ENCODE data around the gene NF1. TPM values are rescaled to one million over a fixed set of nuclear protein-coding genes. Genes with fewer than 3 reads are reported as not detected.

NF1 gene
- total and polyA plus RNA-seq, 2 experiments from 2014 or later, result 8.4 to 45.9 TPM

DNA sequence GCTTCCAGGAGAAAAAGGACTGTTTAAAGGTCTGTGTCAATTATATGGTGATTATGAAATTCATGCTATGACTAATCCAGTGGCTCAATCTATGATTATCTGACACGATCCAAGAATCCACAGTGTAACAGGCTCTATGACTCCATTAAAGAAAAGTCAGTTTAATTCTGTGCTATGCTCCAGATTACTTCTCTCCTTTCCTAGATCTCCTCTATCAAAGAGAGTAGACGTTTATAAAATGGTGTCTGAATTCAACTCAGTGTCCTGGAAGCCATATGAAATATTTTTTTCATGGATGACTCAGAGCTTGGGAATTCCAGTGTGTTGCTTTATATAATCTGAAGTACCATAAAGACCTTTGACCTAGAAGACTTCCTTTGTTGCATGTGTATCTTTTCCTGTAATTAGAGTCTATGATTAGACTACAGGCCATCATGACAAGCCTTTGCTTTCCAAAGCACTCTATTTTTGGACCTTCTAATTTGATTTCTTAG lies 27.0 kb upstream of the NF1 start:
- DNase-seq (ENCODE audit: low spot score), result peak; percentile 46
- TF ChIP-seq EZH2 (IDR thresholded peaks at IDR 0.05; ENCODE audit: borderline replicate concordance), result no peak
- TF ChIP-seq, protein P1, sequence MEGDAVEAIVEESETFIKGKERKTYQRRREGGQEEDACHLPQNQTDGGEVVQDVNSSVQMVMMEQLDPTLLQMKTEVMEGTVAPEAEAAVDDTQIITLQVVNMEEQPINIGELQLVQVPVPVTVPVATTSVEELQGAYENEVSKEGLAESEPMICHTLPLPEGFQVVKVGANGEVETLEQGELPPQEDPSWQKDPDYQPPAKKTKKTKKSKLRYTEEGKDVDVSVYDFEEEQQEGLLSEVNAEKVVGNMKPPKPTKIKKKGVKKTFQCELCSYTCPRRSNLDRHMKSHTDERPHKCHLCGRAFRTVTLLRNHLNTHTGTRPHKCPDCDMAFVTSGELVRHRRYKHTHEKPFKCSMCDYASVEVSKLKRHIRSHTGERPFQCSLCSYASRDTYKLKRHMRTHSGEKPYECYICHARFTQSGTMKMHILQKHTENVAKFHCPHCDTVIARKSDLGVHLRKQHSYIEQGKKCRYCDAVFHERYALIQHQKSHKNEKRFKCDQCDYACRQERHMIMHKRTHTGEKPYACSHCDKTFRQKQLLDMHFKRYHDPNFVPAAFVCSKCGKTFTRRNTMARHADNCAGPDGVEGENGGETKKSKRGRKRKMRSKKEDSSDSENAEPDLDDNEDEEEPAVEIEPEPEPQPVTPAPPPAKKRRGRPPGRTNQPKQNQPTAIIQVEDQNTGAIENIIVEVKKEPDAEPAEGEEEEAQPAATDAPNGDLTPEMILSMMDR (IDR thresholded peaks at IDR 0.05; ENCODE audit: poor library complexity), result no peak
- TF ChIP-seq EZH2phosphoT487 (IDR thresholded peaks at IDR 0.05; ENCODE audit: low read depth, severe bottlenecking, unreplicated experiment), result no peak
- Histone ChIP-seq H3K9me3 (ENCODE audit: low read depth) (no peaks in the 10 kb centered on the region), H3K79me2 (no peaks in the 10 kb centered on the region), H3K36me3 (replicated peaks; ENCODE audit: insufficient read depth, low read depth) (no peaks in the 10 kb centered on the region), H3K4me1 (ENCODE audit: insufficient read depth) (peaks cover 18% of the 10 kb centered on the region), H2AFZ (peak overlapping the region; percentile 6), H3K4me3 (no peak overlapping the region), H3K9me2 (replicated peaks; ENCODE audit: insufficient read depth) (no peaks in the 10 kb centered on the region), H3K27me3 (no peaks in the 10 kb centered on the region), H4K20me1 (ENCODE audit: insufficient read depth, poor library complexity, severe bottlenecking) (no peaks in the 10 kb centered on the region), H3K27ac (peak overlapping the region; percentile 83), H3K4me2 (no peak overlapping the region)
- WGBS (ENCODE audit: low lambda C conversion rate, missing lambda C conversion rate), result 53% methylated on average over 2 of the region's 2 CpGs

DNA sequence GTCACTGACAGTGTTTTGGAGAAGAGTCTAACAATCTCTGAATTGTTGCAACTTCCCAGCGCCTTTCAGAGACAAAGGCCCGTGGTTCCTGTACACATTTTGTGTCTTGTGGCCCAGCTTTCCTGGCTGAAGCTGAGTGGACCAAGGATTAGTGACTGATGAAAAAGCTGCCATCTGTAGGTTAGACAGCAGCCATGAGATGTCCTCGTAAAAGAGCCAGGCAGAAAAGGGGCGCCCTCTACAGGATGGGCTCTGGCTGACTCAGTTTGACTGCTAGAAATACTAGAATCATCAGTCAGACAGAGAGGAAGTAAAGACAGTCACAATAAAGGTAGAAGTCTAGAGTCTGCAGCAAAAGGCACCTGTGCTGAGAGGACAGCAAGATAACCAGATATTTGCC lies 26.5 kb upstream of the NF1 start:
- TF ChIP-seq, protein P1 (IDR thresholded peaks at IDR 0.05; ENCODE audit: poor library complexity), result peak; percentile 36
- no peak for TF ChIP-seq EZH2phosphoT487 (IDR thresholded peaks at IDR 0.05; ENCODE audit: low read depth, severe bottlenecking, unreplicated experiment)
- 62% methylated on average over 4 of the region's 4 CpGs for WGBS (ENCODE audit: low lambda C conversion rate, missing lambda C conversion rate)
- H3K9me2 ChIP-seq (replicated peaks; ENCODE audit: insufficient read depth), result no peaks in the 10 kb centered on the region
- H4K20me1 ChIP-seq (ENCODE audit: insufficient read depth, poor library complexity, severe bottlenecking), result no peaks in the 10 kb centered on the region
- H3K9me3 ChIP-seq (ENCODE audit: low read depth), result no peaks in the 10 kb centered on the region
- no peaks in the 10 kb centered on the region for H3K36me3 ChIP-seq (replicated peaks; ENCODE audit: insufficient read depth, low read depth)
- H2AFZ ChIP-seq, result peak overlapping the region; percentile 6
- H3K4me1 ChIP-seq (ENCODE audit: insufficient read depth), result peaks cover 22% of the 10 kb centered on the region
- no peaks in the 10 kb centered on the region for H3K79me2 ChIP-seq
- H3K4me3 ChIP-seq, result no peak overlapping the region
- no peak overlapping the region for H3K4me2 ChIP-seq
- peak overlapping the region; percentile 83 for H3K27ac ChIP-seq
- peak; percentile 23 for DNase-seq (ENCODE audit: low spot score)
- H3K27me3 ChIP-seq, result no peaks in the 10 kb centered on the region

DNA sequence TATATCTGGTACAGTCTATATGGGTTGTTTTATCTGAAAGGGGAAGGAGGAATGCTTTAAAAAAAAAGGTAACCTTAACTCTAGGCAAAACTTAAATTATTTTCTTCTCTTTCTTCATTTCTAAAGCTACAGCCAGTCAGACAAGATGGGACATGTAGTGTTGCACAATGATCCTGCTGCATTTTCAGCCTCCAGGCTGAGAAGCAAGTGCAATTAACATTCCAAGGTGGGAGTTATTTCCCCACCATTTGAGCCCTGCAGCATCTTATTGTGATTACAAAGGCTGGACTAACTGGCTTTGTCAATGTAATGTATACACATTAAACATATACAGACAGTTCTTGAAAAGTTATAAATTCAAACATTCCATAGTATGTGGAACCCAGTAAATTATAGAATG lies 22.6 kb upstream of the NF1 start:
- H3K27me3 ChIP-seq, result no peaks in the 10 kb centered on the region
- TF ChIP-seq EZH2phosphoT487 (IDR thresholded peaks at IDR 0.05; ENCODE audit: low read depth, severe bottlenecking, unreplicated experiment), result no peak
- no peak for TF ChIP-seq EZH2 (IDR thresholded peaks at IDR 0.05; ENCODE audit: borderline replicate concordance)
- TF ChIP-seq, protein P1 (IDR thresholded peaks at IDR 0.05; ENCODE audit: poor library complexity), result no peak

DNA sequence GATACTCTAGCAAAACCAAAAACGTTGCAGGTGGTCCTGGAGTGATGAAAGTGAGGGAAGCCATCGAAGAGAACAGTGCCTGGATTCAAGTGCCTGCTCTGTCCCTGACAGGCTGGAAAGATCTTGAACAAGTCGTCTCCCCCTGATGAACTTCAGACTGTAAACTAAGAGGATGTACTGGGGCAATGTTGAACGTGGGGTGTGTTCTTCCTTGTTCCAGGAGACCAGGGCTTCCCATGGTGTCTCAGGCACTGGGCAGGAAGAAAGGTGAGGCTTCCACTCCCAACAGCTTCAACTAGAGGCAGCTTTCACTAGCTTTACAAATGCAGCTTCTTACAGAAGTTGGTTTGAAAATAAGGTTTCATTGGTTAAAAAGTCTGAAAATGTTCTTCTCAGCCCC lies 21.4 kb upstream of the NF1 start:
- H2AFZ ChIP-seq, result no peak overlapping the region
- 44% methylated on average over 4 of the region's 4 CpGs for WGBS (ENCODE audit: low lambda C conversion rate, missing lambda C conversion rate)
- no peak overlapping the region for H3K4me3 ChIP-seq
- H3K4me1 ChIP-seq (ENCODE audit: insufficient read depth), result peaks cover 17% of the 10 kb centered on the region
- DNase-seq (ENCODE audit: low spot score), result peak; percentile 19
- no peaks in the 10 kb centered on the region for H4K20me1 ChIP-seq (ENCODE audit: insufficient read depth, poor library complexity, severe bottlenecking)
- no peaks in the 10 kb centered on the region for H3K36me3 ChIP-seq (replicated peaks; ENCODE audit: insufficient read depth, low read depth)
- no peaks in the 10 kb centered on the region for H3K9me3 ChIP-seq (ENCODE audit: low read depth)
- TF ChIP-seq EZH2phosphoT487 (IDR thresholded peaks at IDR 0.05; ENCODE audit: low read depth, severe bottlenecking, unreplicated experiment) (no peak), EZH2 (IDR thresholded peaks at IDR 0.05; ENCODE audit: borderline replicate concordance) (no peak)
- TF ChIP-seq, protein P1 (IDR thresholded peaks at IDR 0.05; ENCODE audit: poor library complexity), result no peak
- H3K27me3 ChIP-seq, result no peaks in the 10 kb centered on the region
- peak overlapping the region; percentile 39 for H3K27ac ChIP-seq
- no peaks in the 10 kb centered on the region for H3K9me2 ChIP-seq (replicated peaks; ENCODE audit: insufficient read depth)
- H3K4me2 ChIP-seq, result no peak overlapping the region
- H3K79me2 ChIP-seq, result no peaks in the 10 kb centered on the region

More for the DNA sequence above, 22.6 kb upstream of the NF1 start:
- no peak overlapping the region for H2AFZ ChIP-seq
- H4K20me1 ChIP-seq (ENCODE audit: insufficient read depth, poor library complexity, severe bottlenecking), result no peaks in the 10 kb centered on the region
- no peaks in the 10 kb centered on the region for H3K9me2 ChIP-seq (replicated peaks; ENCODE audit: insufficient read depth)
- no peak overlapping the region for H3K4me3 ChIP-seq
- no peaks in the 10 kb centered on the region for H3K9me3 ChIP-seq (ENCODE audit: low read depth)
- DNase-seq (ENCODE audit: low spot score), result peak; percentile 49
- H3K4me2 ChIP-seq, result peak overlapping the region; percentile 1
- peak overlapping the region; percentile 60 for H3K27ac ChIP-seq
- peaks cover 22% of the 10 kb centered on the region for H3K4me1 ChIP-seq (ENCODE audit: insufficient read depth)
- no peaks in the 10 kb centered on the region for H3K36me3 ChIP-seq (replicated peaks; ENCODE audit: insufficient read depth, low read depth)
- no peaks in the 10 kb centered on the region for H3K79me2 ChIP-seq
